ENCODE measurements around the gene FTL.
"Not testable (repeated sequence)": the region's sequence is repeated elsewhere in the genome, so short reads cannot be mapped to it uniquely, and the experiment has no call there.

FTL gene

GRCh38 chr19:48965040-48965805, at the start of gene FTL:
TSS of gene FTL (plus strand) at chr19:48965309. CDS start at chr19:48965508, 199 bp downstream.
- no peak for DNase-seq (ENCODE audit: low read depth, low spot score)

- no peak for DNase-seq (ENCODE audit: low read depth, low spot score)
Measured at GRCh38 chr19:48915757-48916156, 49.4 kb upstream of the FTL start.

GRCh38 chr19:48918071-48918470, 47.0 kb upstream of the FTL start:
- DNase-seq (ENCODE audit: low read depth, low spot score): no peak

- no peak for DNase-seq (ENCODE audit: low read depth, low spot score)
Measured at GRCh38 chr19:48918801-48919247, 46.3 kb upstream of the FTL start.

- not testable (repeated sequence) for DNase-seq (ENCODE audit: low read depth, low spot score)
Measured at GRCh38 chr19:48919271-48919670, 45.8 kb upstream of the FTL start.

GRCh38 chr19:48920949-48921348, 44.2 kb upstream of the FTL start:
- no peak for DNase-seq (ENCODE audit: low read depth, low spot score)

GRCh38 chr19:48921721-48922500, 43.2 kb upstream of the FTL start:
- DNase-seq (ENCODE audit: low read depth, low spot score): no peak

GRCh38 chr19:48922548-48923490, 42.3 kb upstream of the FTL start:
- DNase-seq (ENCODE audit: low read depth, low spot score): no peak

GRCh38 chr19:48925240-48925843, 39.8 kb upstream of the FTL start:
- DNase-seq (ENCODE audit: low read depth, low spot score): no peak

- not testable (repeated sequence) for DNase-seq (ENCODE audit: low read depth, low spot score)
Measured at GRCh38 chr19:48925890-48926289, 39.2 kb upstream of the FTL start.

GRCh38 chr19:48926909-48927308, 38.2 kb upstream of the FTL start:
- DNase-seq (ENCODE audit: low read depth, low spot score): no peak

GRCh38 chr19:48927692-48928091, 37.4 kb upstream of the FTL start:
- not testable (repeated sequence) for DNase-seq (ENCODE audit: low read depth, low spot score)

- no peak for DNase-seq (ENCODE audit: low read depth, low spot score)
Measured at GRCh38 chr19:48928164-48929025, 36.7 kb upstream of the FTL start.

GRCh38 chr19:48933382-48933932, 31.7 kb upstream of the FTL start, which contains the start of gene DHDH:
TSS of gene DHDH (plus strand) at chr19:48933699. CDS start at chr19:48933722, 23 bp downstream.
- DNase-seq (ENCODE audit: low read depth, low spot score): peak; percentile 95

- no peak for DNase-seq (ENCODE audit: low read depth, low spot score)
Measured at GRCh38 chr19:48934837-48935236, 30.3 kb upstream of the FTL start.

GRCh38 chr19:48935864-48936263, 29.2 kb upstream of the FTL start:
- DNase-seq (ENCODE audit: low read depth, low spot score): no peak

GRCh38 chr19:48938256-48938655, 26.9 kb upstream of the FTL start:
- DNase-seq (ENCODE audit: low read depth, low spot score): no peak

GRCh38 chr19:48940902-48941301, 24.2 kb upstream of the FTL start:
- DNase-seq (ENCODE audit: low read depth, low spot score): no peak

GRCh38 chr19:48943081-48943480, 22.0 kb upstream of the FTL start:
- DNase-seq (ENCODE audit: low read depth, low spot score): no peak

- DNase-seq (ENCODE audit: low read depth, low spot score): no peak
Measured at GRCh38 chr19:48945415-48945814, 19.7 kb upstream of the FTL start.
